H1 (cell line): ENCODE data around the gene MGAT4B. TPM values are rescaled to one million over a fixed set of nuclear protein-coding genes. Genes with fewer than 3 reads are reported as not detected.

Source experiments
- CTCF ChIA-PET: fragments of 300-600 bp; sonication (Branson Sonifier 250); formaldehyde crosslinking; loops from one replicate; lab custom pipeline; 2021; ENCODE audit not compliant: partially characterized antibody; lab: Charles Lee
- POLR2A ChIA-PET: fragments of 300-600 bp; sonication (Branson Sonifier 250); formaldehyde crosslinking; loops from one replicate; lab custom pipeline; 2021; ENCODE audit warnings: inconsistent platforms; ENCODE audit not compliant: partially characterized antibody; lab: Charles Lee
- DNase-seq, 2 experiments: peaks; one replicate each; pipeline versions ENCODE4 v3.0.0 to v3.0.0-alpha.2; 2010 to 2022; ENCODE audit warnings: low spot score in 2 of 2, low read depth in 1 of 2, mixed read lengths in 1 of 2
- FAIRE-seq: peaks from 2 replicates; lab custom pipeline; 2011; peaks lifted over from hg19 to GRCh38; lab: Jason Lieb, UNC
- H2AFZ ChIP-seq: 2 replicates; pipeline ENCODE4 v1.8.1; 2012; ENCODE audit warnings: low read length, inconsistent platforms
- H2AK5ac ChIP-seq: 2 replicates; pipeline ENCODE4 v1.6.1; 2013; ENCODE audit warnings: low read depth, low read length
- H2BK120ac ChIP-seq: replicated peaks from 2 replicates; pipeline ENCODE3; 2013; ENCODE audit warnings: low read depth, low read length, inconsistent platforms
- H2BK12ac ChIP-seq: 2 replicates; pipeline ENCODE4 v1.6.1; 2013; ENCODE audit warnings: low read depth, low read length
- H2BK15ac ChIP-seq: 2 replicates; pipeline ENCODE4 v1.6.1; 2013; ENCODE audit warnings: low read length
- H2BK20ac ChIP-seq: 2 replicates; pipeline ENCODE4 v1.6.1; 2013; ENCODE audit warnings: low read length
- H2BK5ac ChIP-seq: 2 replicates; pipeline ENCODE4 v1.6.1; 2013; ENCODE audit warnings: low read depth, low read length
- H3K14ac ChIP-seq: 2 replicates; pipeline ENCODE4 v1.6.1; 2013; ENCODE audit warnings: inconsistent platforms; ENCODE audit not compliant: insufficient read length
- H3K18ac ChIP-seq: 2 replicates; pipeline ENCODE4 v1.6.1; 2013; ENCODE audit warnings: low read length; ENCODE audit errors: extremely low read depth
- H3K23ac ChIP-seq: 2 replicates; pipeline ENCODE4 v1.6.1; 2013; ENCODE audit warnings: inconsistent platforms; ENCODE audit not compliant: insufficient read length
- H3K23me2 ChIP-seq: 2 replicates; pipeline ENCODE4 v1.6.1; 2013; ENCODE audit warnings: low read depth, low read length
- H3K27ac ChIP-seq: 2 replicates; pipeline ENCODE4 v1.6.1; 2011; ENCODE audit warnings: low read depth, low read length, inconsistent platforms
- H3K27me3 ChIP-seq, 4 experiments: replicated peaks in 1 of 4; 1 replicate in 1 of 4; 2 replicates in 3 of 4; pipeline versions ENCODE4 v1.6.1 to v1.8.1; 2011 to 2013; ENCODE audit warnings: low read length in 3 of 4, mild to moderate bottlenecking in 3 of 4, inconsistent platforms in 2 of 4, mixed read lengths in 2 of 4, moderate library complexity in 1 of 4; ENCODE audit not compliant: control insufficient read depth in 3 of 4, insufficient read depth in 3 of 4; ENCODE audit errors: extremely low read depth in 1 of 4
- H3K36me3 ChIP-seq, 4 experiments: 2 replicates each; pipeline versions ENCODE4 v1.6.1 to v1.8.1; 2011 to 2013; ENCODE audit warnings: mild to moderate bottlenecking in 4 of 4, low read length in 3 of 4, moderate library complexity in 2 of 4, control low read depth in 1 of 4, inconsistent platforms in 1 of 4; ENCODE audit not compliant: insufficient read depth in 4 of 4, control insufficient read depth in 2 of 4
- H3K4ac ChIP-seq: replicated peaks from 2 replicates; pipeline ENCODE3; 2013; ENCODE audit warnings: low read length, low read depth, mixed read lengths, inconsistent platforms; ENCODE audit not compliant: insufficient read length
- H3K4me1 ChIP-seq, 4 experiments: replicated peaks in 1 of 4; 1 replicate in 1 of 4; 2 replicates in 3 of 4; pipeline versions ENCODE4 v1.6.1 to v1.8.1; 2011 to 2013; ENCODE audit warnings: low read length in 3 of 4, inconsistent platforms in 2 of 4, mixed read lengths in 1 of 4; ENCODE audit not compliant: insufficient read depth in 4 of 4, control insufficient read depth in 3 of 4
- H3K4me2 ChIP-seq, 2 experiments: 2 replicates each; pipeline versions ENCODE4 v1.6.1 to v1.8.1; 2011 to 2013; ENCODE audit warnings: low read depth in 2 of 2, low read length in 2 of 2, control low read depth in 1 of 2, inconsistent platforms in 1 of 2, mild to moderate bottlenecking in 1 of 2; ENCODE audit not compliant: insufficient read depth in 1 of 2
- H3K4me3 ChIP-seq, 4 experiments: fragments of 200-600, 300-600 bp in 1 of 4; sonication (generic), shearing (Covaris generic), sonication (Bioruptor Twin) in 1 of 4; 2 replicates each; pipeline versions ENCODE4 v1.5.1 to v1.8.1; 2011 to 2016; ENCODE audit warnings: low read length in 4 of 4, low read depth in 3 of 4, control low read depth in 2 of 4, inconsistent platforms in 2 of 4, mild to moderate bottlenecking in 2 of 4, mixed read lengths in 1 of 4, moderate library complexity in 1 of 4; ENCODE audit not compliant: insufficient read depth in 2 of 4; ENCODE audit errors: extremely low read depth in 1 of 4
- H3K56ac ChIP-seq: replicated peaks from 2 replicates; pipeline ENCODE3; 2013; ENCODE audit warnings: low read depth, mild to moderate bottlenecking, mixed read lengths, low read length, inconsistent platforms; ENCODE audit not compliant: insufficient read length
- H3K79me1 ChIP-seq: 2 replicates; pipeline ENCODE4 v1.6.1; 2013; ENCODE audit warnings: low read depth, low read length, control low read depth
- H3K79me2 ChIP-seq, 2 experiments: 2 replicates each; pipeline versions ENCODE4 v1.6.1 to v1.8.1; 2012 to 2013; ENCODE audit warnings: low read length in 2 of 2, mild to moderate bottlenecking in 2 of 2, inconsistent platforms in 1 of 2; ENCODE audit not compliant: insufficient read depth in 2 of 2, control insufficient read depth in 1 of 2
- H3K9ac ChIP-seq, 4 experiments: replicated peaks in 1 of 4; 1 replicate in 1 of 4; 2 replicates in 3 of 4; pipeline versions ENCODE4 v1.6.1 to v1.8.1; 2011 to 2013; ENCODE audit warnings: low read depth in 3 of 4, low read length in 3 of 4, control low read depth in 2 of 4, mild to moderate bottlenecking in 2 of 4, moderate library complexity in 2 of 4, inconsistent platforms in 1 of 4; ENCODE audit errors: extremely low read depth in 1 of 4
- H3K9me3 ChIP-seq, 2 experiments: 2 replicates each; pipeline versions ENCODE4 v1.6.1 to v1.8.1; 2012 to 2013; ENCODE audit warnings: mild to moderate bottlenecking in 2 of 2, moderate library complexity in 2 of 2, control low read depth in 1 of 2, inconsistent platforms in 1 of 2, low read depth in 1 of 2, low read length in 1 of 2, mixed read lengths in 1 of 2; ENCODE audit not compliant: insufficient read depth in 2 of 2
- H4K20me1 ChIP-seq, 2 experiments: replicated peaks in 1 of 2; 2 replicates each; pipeline versions ENCODE3 to v1.8.1; 2011 to 2013; ENCODE audit warnings: inconsistent platforms in 2 of 2, low read length in 2 of 2, mild to moderate bottlenecking in 1 of 2; ENCODE audit not compliant: insufficient read depth in 2 of 2, control insufficient read depth in 1 of 2
- H4K5ac ChIP-seq: 2 replicates; pipeline ENCODE4 v1.6.1; 2013; ENCODE audit warnings: low read length, low read depth, mixed read lengths, inconsistent platforms; ENCODE audit not compliant: insufficient read length
- H4K8ac ChIP-seq: 2 replicates; pipeline ENCODE4 v1.8.0; 2013; ENCODE audit warnings: mild to moderate bottlenecking, moderate library complexity, low read length, inconsistent platforms; ENCODE audit not compliant: insufficient read depth; ENCODE audit errors: extremely low read depth
- H4K91ac ChIP-seq: replicated peaks from 2 replicates; pipeline ENCODE3; 2013; ENCODE audit warnings: low read length, mixed read lengths, inconsistent platforms; ENCODE audit not compliant: insufficient read length
- BACH1 ChIP-seq: IDR thresholded peaks from 2 replicates; pipeline ENCODE4 v1.6.1; 2012; ENCODE audit warnings: low read length, improper control_type of control experiment
- CREB1 ChIP-seq: IDR thresholded peaks from 2 replicates; pipeline ENCODE4 v1.6.1; 2012; ENCODE audit warnings: inconsistent platforms
- CTCF ChIP-seq, 3 experiments: IDR thresholded peaks; 1 replicate in 2 of 3; 2 replicates in 1 of 3; pipeline versions ENCODE4 v1.5.1 to v1.6.1; 2011; ENCODE audit warnings: low read length in 3 of 3, mild to moderate bottlenecking in 3 of 3, inconsistent platforms in 2 of 3, low read depth in 1 of 3, moderate library complexity in 1 of 3; ENCODE audit not compliant: insufficient read depth in 1 of 3; ENCODE audit errors: control extremely low read depth in 1 of 3
- MAFK ChIP-seq: IDR thresholded peaks from 2 replicates; pipeline ENCODE4 v1.6.1; 2012; ENCODE audit warnings: low read depth, mild to moderate bottlenecking, improper control_type of control experiment, low read length
- NANOG ChIP-seq: IDR thresholded peaks from 2 replicates; pipeline ENCODE4 v1.6.1; 2011; ENCODE audit warnings: low read length, low read depth, mild to moderate bottlenecking, inconsistent platforms; ENCODE audit not compliant: insufficient read depth, poor library complexity, severe bottlenecking
- RNF2 ChIP-seq: fragments of 200-900, 300-1000 bp; sonication (generic); IDR thresholded peaks from 2 replicates; pipeline ENCODE4 v1.7.1; 2016; ENCODE audit warnings: borderline replicate concordance, low read depth, mild to moderate bottlenecking, antibody characterized with exemption, low read length; ENCODE audit not compliant: poor library complexity, severe bottlenecking; ENCODE audit errors: missing control alignments
- SRF ChIP-seq: IDR thresholded peaks from 2 replicates; pipeline ENCODE4 v1.6.1; 2011; ENCODE audit warnings: mild to moderate bottlenecking, low read depth, low read length, moderate library complexity
- TCF12 ChIP-seq: IDR thresholded peaks from 2 replicates; pipeline ENCODE4 v1.6.1; 2011; ENCODE audit warnings: low read depth, mild to moderate bottlenecking, low read length
- TEAD4 ChIP-seq: IDR thresholded peaks from 2 replicates; pipeline ENCODE4 v1.6.1; 2012; ENCODE audit warnings: low read depth, low read length, inconsistent platforms, mixed read lengths
- ZNF274 ChIP-seq: IDR thresholded peaks from 2 replicates; pipeline ENCODE4 v1.7.0; 2012; ENCODE audit warnings: low read length, borderline replicate concordance; ENCODE audit errors: extremely low read depth
- WGBS, 2 experiments: shearing (Covaris generic) in 1 of 2; methylation state at CpG; one replicate each; pipeline versions ENCODE4 v1.1.6 to v1.1.7; 2013 to 2015; ENCODE audit warnings: low lambda C conversion rate in 2 of 2, mixed read lengths in 2 of 2, inconsistent platforms in 1 of 2, low coverage in 1 of 2, missing lambda C conversion rate in 1 of 2; ENCODE audit not compliant: insufficient replicate concordance in 2 of 2, insufficient coverage in 1 of 2, insufficient read length in 1 of 2; ENCODE audit errors: extremely low coverage in 1 of 2, missing lambda C conversion rate in 1 of 2; 5-methylcytosine and 5-hydroxymethylcytosine counted together
- polyA plus RNA-seq, 7 experiments: library from polyadenylated mRNA; depleted of rRNA in 3 of 7; stranded (reverse) in 5 of 7; unstranded in 2 of 7; fragments of >200 nt in 5 of 7; fragments of 200-250 nt in 2 of 7; gene quantifications; 1 replicate in 5 of 7; 2 replicates in 1 of 7; 4 replicates in 1 of 7; pipeline versions ENCODE4 v1.2.1 to v1.2.3, GENCODE V29; 2011 to 2013; ENCODE audit warnings: missing spikeins in 2 of 7, mixed read lengths in 2 of 7
- total RNA-seq: library from RNA; stranded (reverse); fragmentation: NEBNext Ultra II Directional; extraction: Animal tissue kit (Norgen Biotek cat#: 25700); gene quantifications from 2 replicates; pipeline ENCODE4 v1.2.1, GENCODE V29; 2021

Gene MGAT4B
- total and polyA plus RNA-seq, 2 of the 8 experiments (the other 6 are each of a cell fraction or from before 2014, with no cell fraction given): 116 to 128 TPM

GRCh38 chr5:179805070-179805528 is 1.6 kb downstream of the MGAT4B start:
- H2BK20ac ChIP-seq: no peak overlapping the region
- no peak overlapping the region for H2AK5ac ChIP-seq
- peaks cover 8 to 23% of the 10 kb centered on the region in 2 experiments for H4K20me1 ChIP-seq
- FAIRE-seq: no peak
- ChIA-PET CTCF (interaction anchor here (0.9 to 1.2 kb wide), 4 partner anchors 8 to 52 kb away, joined by 3 to 4 read pairs (median 4); partner anchors contain the start of gene SQSTM1), POLR2A (interaction anchor here (0.8 to 16.9 kb wide), 4 partner anchors 9 to 33 kb away, joined by 3 to 207 read pairs (median 24); partner anchors contain the start of genes LTC4S and SQSTM1)
- peaks cover 11% of the 10 kb centered on the region for H3K79me1 ChIP-seq
- no peaks in the 10 kb centered on the region for H3K27me3 ChIP-seq
- no peak overlapping the region; the same call in 1 of the 2 replicates for H2BK5ac ChIP-seq
- no peak overlapping the region for H4K8ac ChIP-seq
- H3K23me2 ChIP-seq: peaks cover 10% of the 10 kb centered on the region; the same call in 1 of the 2 replicates
- peak overlapping the region; percentile 75 to 82 for H3K4me2 ChIP-seq
- H3K27ac ChIP-seq: no peak overlapping the region
- H3K36me3 ChIP-seq: peaks cover 0 to 5% (median 1%) of the 10 kb centered on the region in 4 experiments; a peak in 5 of 8 replicates
- H3K9me3 ChIP-seq: no peaks in the 10 kb centered on the region
- H2BK120ac ChIP-seq: no peak overlapping the region
- peaks cover 0 to 22% of the 10 kb centered on the region in 2 experiments; a peak in 2 of 4 replicates for H3K79me2 ChIP-seq
- H3K4ac ChIP-seq: peak overlapping the region; percentile 65
- no peak overlapping the region; the same call in 1 of the 2 replicates for H3K18ac ChIP-seq
- no peak for DNase-seq
- peak overlapping the region; percentile 30 for H3K56ac ChIP-seq
- WGBS, 2 experiments: 62% methylated on average over 9 of the region's 9 CpGs; no CpG with 5 or more reads in 1 of the 2 experiments
- H3K9ac ChIP-seq: peak overlapping the region in 1 of 4 experiments; percentile 13; a peak in 1 of 7 replicates
- no peak overlapping the region for H3K14ac ChIP-seq
- H2BK12ac ChIP-seq: peak overlapping the region; percentile 50; the same call in 1 of the 2 replicates
- peak overlapping the region; percentile 4 for H4K5ac ChIP-seq
- peak overlapping the region; percentile 84 for H4K91ac ChIP-seq
- H2BK15ac ChIP-seq: peak overlapping the region; percentile 98; the same call in 1 of the 2 replicates
- H2AFZ ChIP-seq: no peak overlapping the region
- H3K4me1 ChIP-seq: peaks cover 0 to 32% (median 30%) of the 10 kb centered on the region in 4 experiments; a peak in 6 of 7 replicates
- H3K23ac ChIP-seq: no peak overlapping the region
- H3K4me3 ChIP-seq: peak overlapping the region; percentile 58 to 78 (median 66)
- TF ChIP-seq NANOG: no peak
- no peak for TF ChIP-seq SRF
- no peak for TF ChIP-seq CTCF (IDR thresholded peaks at IDR 0.05; ENCODE audit: control extremely low read depth in 1 of 3, insufficient read depth in 1 of 3, low read depth in 1 of 3, low read length in 3 of 3)
- no peak for TF ChIP-seq ZNF274
- no peak for TF ChIP-seq RNF2
- no peak for TF ChIP-seq TEAD4
- no peak for TF ChIP-seq TCF12
- TF ChIP-seq MAFK: no peak
- TF ChIP-seq CREB1: no peak
- TF ChIP-seq BACH1: no peak
